Fibroblast of lung (primary cell): Measurements from ENCODE around the gene ARFRP1. TPM values are rescaled to one million over a fixed set of nuclear protein-coding genes. Genes with fewer than 3 reads are reported as not detected.

ENCODE experiments used
- DNase-seq, 2 donors: peaks; one replicate each; pipeline versions ENCODE4 v3.0.0 to v3.0.0-alpha.2; 2010; ENCODE audit warnings: low read depth in 2 of 2
- H2AFZ ChIP-seq: 2 replicates; pipeline ENCODE4 v1.5.1; 2012; ENCODE audit warnings: low read length, control low read depth, inconsistent platforms
- H3K27ac ChIP-seq: 2 replicates; pipeline ENCODE4 v1.5.1; 2011; ENCODE audit warnings: low read length, control low read depth; ENCODE audit not compliant: insufficient read depth
- H3K27me3 ChIP-seq: 2 replicates; pipeline ENCODE4 v1.5.1; 2011; ENCODE audit warnings: mild to moderate bottlenecking, low read length; ENCODE audit not compliant: control insufficient read depth, insufficient read depth
- H3K36me3 ChIP-seq: 2 replicates; pipeline ENCODE4 v1.5.1; 2011; ENCODE audit warnings: low read length; ENCODE audit not compliant: control insufficient read depth, insufficient read depth
- H3K4me1 ChIP-seq: 2 replicates; pipeline ENCODE4 v1.5.1; 2011; ENCODE audit warnings: low read length; ENCODE audit not compliant: control insufficient read depth, insufficient read depth; ENCODE audit errors: extremely low read depth
- H3K4me2 ChIP-seq: 2 replicates; pipeline ENCODE4 v1.5.1; 2011; ENCODE audit warnings: low read length, control low read depth; ENCODE audit not compliant: insufficient read depth; ENCODE audit errors: extremely low read depth
- H3K4me3 ChIP-seq, 4 experiments: fragments of 200-600 bp in 1 of 4; sonication (generic) in 1 of 4; replicated peaks in 1 of 4; 2 replicates each; pipeline ENCODE4 v1.5.1; 2011 to 2016; ENCODE audit warnings: low read length in 4 of 4, low read depth in 3 of 4, mild to moderate bottlenecking in 3 of 4, control low read depth in 2 of 4, inconsistent platforms in 1 of 4, mixed read lengths in 1 of 4; ENCODE audit not compliant: insufficient read depth in 1 of 4; ENCODE audit errors: control extremely low read depth in 1 of 4
- H3K79me2 ChIP-seq: 2 replicates; pipeline ENCODE4 v1.5.1; 2012; ENCODE audit warnings: mild to moderate bottlenecking, low read length, inconsistent platforms; ENCODE audit not compliant: control insufficient read depth, insufficient read depth
- H3K9ac ChIP-seq: 2 replicates; pipeline ENCODE4 v1.5.1; 2011; ENCODE audit warnings: mild to moderate bottlenecking, low read length, control low read depth; ENCODE audit not compliant: insufficient read depth
- H3K9me3 ChIP-seq: 2 replicates; pipeline ENCODE4 v1.5.1; 2012; ENCODE audit warnings: low read depth, low read length; ENCODE audit not compliant: control insufficient read depth, insufficient read depth
- H4K20me1 ChIP-seq: 2 replicates; pipeline ENCODE4 v1.5.1; 2011; ENCODE audit warnings: low read length; ENCODE audit not compliant: control insufficient read depth, insufficient read depth; ENCODE audit errors: extremely low read depth
- EZH2 ChIP-seq: IDR thresholded peaks from 2 replicates; pipeline ENCODE4 v1.5.1; 2012; ENCODE audit warnings: low read length, control low read depth, mild to moderate bottlenecking; ENCODE audit errors: missing control alignments
- polyA plus RNA-seq, 2 donors: library from polyadenylated mRNA; depleted of rRNA in 1 of 2; stranded (reverse) in 1 of 2; unstranded in 1 of 2; fragments of >200 nt; gene quantifications; 2 replicates each; pipeline ENCODE4 v1.2.1, GENCODE V29; 2011 to 2012; ENCODE audit warnings: missing spikeins in 1 of 2
- total RNA-seq: library from RNA; depleted of rRNA; stranded (reverse); fragments of >200 nt; gene quantifications from 2 replicates; pipeline ENCODE4 v1.2.1, GENCODE V29; 2014
- TF ChIP-seq, protein P1 (sequence below), 2 donors: IDR thresholded peaks in 1 of 2; conservative IDR thresholded peaks in 1 of 2; 1 replicate in 1 of 2; 2 replicates in 1 of 2; pipeline ENCODE4 v1.5.1; 2011 to 2012; ENCODE audit warnings: low read length in 2 of 2, control low read depth in 1 of 2, inconsistent platforms in 1 of 2, low read depth in 1 of 2, mild to moderate bottlenecking in 1 of 2

ARFRP1 gene
- total and polyA plus RNA-seq, 2 donors (not counting 1 experiment from before 2014, with no cell fraction given) = 34.6 to 35.0 TPM

DNA sequence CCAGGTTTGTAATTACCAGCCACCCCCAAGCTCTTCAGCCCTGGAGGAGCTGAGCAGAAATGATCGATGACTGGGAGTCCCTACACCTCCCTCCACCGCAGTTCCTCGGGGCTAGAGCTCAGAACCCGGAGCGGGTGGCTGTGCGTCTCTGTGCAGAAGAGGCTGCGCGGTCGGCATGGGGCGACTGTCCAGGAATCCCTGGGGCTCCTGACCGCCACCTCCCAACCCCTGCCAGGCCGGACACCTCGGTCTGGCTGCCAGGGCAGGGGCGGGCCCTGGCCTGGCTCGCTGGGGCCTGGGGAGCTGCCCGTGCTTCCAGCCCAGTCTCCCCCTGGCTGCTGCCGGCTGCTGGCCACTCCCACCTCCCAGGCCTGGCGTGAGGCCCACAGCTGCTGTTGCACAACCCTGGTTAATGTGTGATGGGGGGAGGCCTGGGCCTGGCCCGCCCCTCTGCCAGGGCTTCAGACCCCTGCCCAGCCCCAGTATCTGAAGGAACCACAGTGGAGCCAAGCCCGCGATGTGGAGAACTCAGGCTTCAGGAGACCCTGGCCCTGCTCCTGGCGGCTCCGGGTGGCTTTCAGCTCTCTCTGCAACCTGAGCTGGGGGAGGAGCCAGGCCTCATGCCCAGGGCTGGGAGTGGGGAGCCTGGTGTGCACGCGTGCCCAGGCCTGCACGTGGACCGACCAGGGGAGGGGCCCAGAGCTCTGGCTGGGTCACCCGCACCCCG, 33.0 kb upstream of the ARFRP1 start:
- peak overlapping the region; percentile 75 for H3K9ac ChIP-seq
- H3K4me3 ChIP-seq = peak overlapping the region; percentile 65 to 74 (median 68)
- H3K9me3 ChIP-seq = no peaks in the 10 kb centered on the region
- H3K27ac ChIP-seq = peak overlapping the region; percentile 72
- H3K36me3 ChIP-seq = peaks cover 18% of the 10 kb centered on the region
- H3K27me3 ChIP-seq = no peaks in the 10 kb centered on the region
- H2AFZ ChIP-seq = peak overlapping the region; percentile 23
- peaks cover 8% of the 10 kb centered on the region for H3K4me1 ChIP-seq
- H4K20me1 ChIP-seq = no peaks in the 10 kb centered on the region
- peak; percentile 84 to 95 for DNase-seq
- H3K4me2 ChIP-seq = peak overlapping the region; percentile 90
- H3K79me2 ChIP-seq = peaks cover 4% of the 10 kb centered on the region
- TF ChIP-seq, protein P1, sequence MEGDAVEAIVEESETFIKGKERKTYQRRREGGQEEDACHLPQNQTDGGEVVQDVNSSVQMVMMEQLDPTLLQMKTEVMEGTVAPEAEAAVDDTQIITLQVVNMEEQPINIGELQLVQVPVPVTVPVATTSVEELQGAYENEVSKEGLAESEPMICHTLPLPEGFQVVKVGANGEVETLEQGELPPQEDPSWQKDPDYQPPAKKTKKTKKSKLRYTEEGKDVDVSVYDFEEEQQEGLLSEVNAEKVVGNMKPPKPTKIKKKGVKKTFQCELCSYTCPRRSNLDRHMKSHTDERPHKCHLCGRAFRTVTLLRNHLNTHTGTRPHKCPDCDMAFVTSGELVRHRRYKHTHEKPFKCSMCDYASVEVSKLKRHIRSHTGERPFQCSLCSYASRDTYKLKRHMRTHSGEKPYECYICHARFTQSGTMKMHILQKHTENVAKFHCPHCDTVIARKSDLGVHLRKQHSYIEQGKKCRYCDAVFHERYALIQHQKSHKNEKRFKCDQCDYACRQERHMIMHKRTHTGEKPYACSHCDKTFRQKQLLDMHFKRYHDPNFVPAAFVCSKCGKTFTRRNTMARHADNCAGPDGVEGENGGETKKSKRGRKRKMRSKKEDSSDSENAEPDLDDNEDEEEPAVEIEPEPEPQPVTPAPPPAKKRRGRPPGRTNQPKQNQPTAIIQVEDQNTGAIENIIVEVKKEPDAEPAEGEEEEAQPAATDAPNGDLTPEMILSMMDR (conservative IDR thresholded peaks at IDR 0.05 in 1 of 2, IDR thresholded peaks at IDR 0.05 in 1 of 2; ENCODE audit: low read depth in 1 of 2, low read length in 2 of 2) = no peak
- TF ChIP-seq EZH2 = no peak

DNA sequence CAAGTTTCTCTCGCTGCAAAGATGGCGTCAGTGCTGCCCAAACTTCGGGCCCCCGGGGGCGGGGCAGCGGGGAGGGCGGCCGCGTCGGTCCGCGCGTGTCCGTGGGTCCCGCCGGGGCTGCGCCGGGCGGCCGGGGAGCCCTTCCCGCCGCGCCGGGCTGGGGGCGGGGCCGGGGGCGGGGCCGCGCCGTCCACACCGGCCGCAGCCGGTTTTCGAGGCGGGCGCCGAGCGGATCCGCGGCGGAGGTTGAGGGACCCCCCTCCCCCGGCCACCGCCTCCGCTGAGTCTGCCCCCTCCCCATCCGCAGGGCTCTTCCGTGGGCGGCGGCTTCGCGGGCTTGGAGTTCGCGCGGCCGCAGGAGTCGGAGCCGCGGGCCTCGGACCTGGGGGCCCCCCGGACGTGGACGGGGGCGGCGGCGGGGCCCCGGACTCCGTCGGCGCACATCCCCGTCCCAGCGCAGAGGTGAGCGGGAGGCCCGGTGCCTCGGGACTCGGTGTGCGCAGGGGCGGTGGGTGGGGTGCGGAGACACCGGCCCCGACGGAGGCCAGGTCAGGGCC, 32.4 kb upstream of the ARFRP1 start:
- TF ChIP-seq EZH2 = no peak
- TF ChIP-seq, protein P1 (conservative IDR thresholded peaks at IDR 0.05 in 1 of 2, IDR thresholded peaks at IDR 0.05 in 1 of 2; ENCODE audit: low read depth in 1 of 2, low read length in 2 of 2) = no peak
- peak overlapping the region; percentile 72 for H3K27ac ChIP-seq
- H3K9ac ChIP-seq = peak overlapping the region; percentile 75
- H3K4me1 ChIP-seq = peaks cover 8% of the 10 kb centered on the region
- peak overlapping the region; percentile 90 for H3K4me2 ChIP-seq
- H4K20me1 ChIP-seq = no peaks in the 10 kb centered on the region
- no peaks in the 10 kb centered on the region for H3K9me3 ChIP-seq
- peaks cover 4% of the 10 kb centered on the region for H3K79me2 ChIP-seq
- H3K27me3 ChIP-seq = no peaks in the 10 kb centered on the region
- DNase-seq = peak; percentile 25 to 37
- peaks cover 22% of the 10 kb centered on the region for H3K36me3 ChIP-seq
- H3K4me3 ChIP-seq = peak overlapping the region; percentile 65 to 74 (median 68)
- H2AFZ ChIP-seq = no peak overlapping the region

DNA sequence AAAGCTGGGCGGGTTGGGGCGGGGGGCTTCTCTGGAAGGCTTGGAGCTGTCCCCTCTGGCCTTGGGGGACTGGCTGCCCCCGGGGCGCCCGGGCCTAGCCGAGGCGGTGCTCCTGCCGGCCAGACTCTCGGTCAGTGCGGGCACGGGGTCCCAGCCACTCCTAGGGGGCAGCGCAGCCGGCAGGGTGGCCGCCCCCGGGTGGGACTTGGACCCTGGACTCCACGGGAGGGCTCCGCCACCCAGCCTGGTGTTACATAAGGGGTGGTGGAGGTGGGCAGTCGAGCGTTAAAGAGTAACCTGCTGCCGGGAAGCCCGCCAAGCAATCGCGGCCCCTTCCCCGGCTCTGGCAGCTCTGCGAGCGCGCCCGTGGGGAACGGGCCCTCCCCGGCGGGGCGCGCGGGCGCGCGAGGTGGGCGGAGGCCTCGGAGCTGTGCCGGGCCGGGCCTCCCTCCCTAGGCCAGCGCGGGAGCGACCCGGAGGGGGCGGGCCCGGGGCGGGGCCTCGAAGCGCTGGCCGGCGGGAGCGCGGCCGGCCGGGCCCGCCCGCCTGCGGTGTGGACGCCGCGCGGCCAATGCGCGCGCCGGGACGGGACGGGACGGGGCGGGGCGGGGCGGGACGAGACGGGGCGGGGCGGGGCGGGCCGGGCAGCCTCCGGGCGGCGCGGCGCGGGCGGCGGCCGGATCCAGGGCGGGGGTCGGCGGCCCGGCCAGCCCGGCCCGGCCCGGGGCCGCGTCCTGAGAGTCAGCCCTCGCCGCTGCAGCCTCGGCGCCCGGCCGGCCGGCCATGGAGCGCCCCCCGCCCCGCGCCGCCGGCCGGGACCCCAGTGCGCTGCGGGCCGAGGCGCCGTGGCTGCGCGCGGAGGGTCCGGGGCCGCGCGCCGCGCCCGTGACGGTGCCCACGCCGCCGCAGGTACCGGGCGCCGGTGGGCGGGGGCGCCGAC, 31.6 kb upstream of the ARFRP1 start, which contains the start of gene SLC2A4RG:
TSS of gene SLC2A4RG (plus strand) at position 647 of the 940 bp plus-strand sequence. CDS start at position 784, 137 bp downstream.
- Histone ChIP-seq H3K4me3 (peak within 1 kb of the TSS; percentile 65 to 74 (median 68)), H3K4me1 (peaks cover 8% of the 10 kb centered on the region), H3K79me2 (peaks cover 4% of the 10 kb centered on the region), H3K27ac (peak within 1 kb of the TSS; percentile 72), H3K9me3 (no peaks in the 10 kb centered on the region), H3K36me3 (peaks cover 22% of the 10 kb centered on the region), H3K27me3 (no peaks in the 10 kb centered on the region), H3K4me2 (peak within 1 kb of the TSS; percentile 90), H3K9ac (peak within 1 kb of the TSS; percentile 75), H4K20me1 (no peaks in the 10 kb centered on the region), H2AFZ (no peak within 1 kb of the TSS)
- TF ChIP-seq EZH2 = no peak
- TF ChIP-seq, protein P1 (conservative IDR thresholded peaks at IDR 0.05 in 1 of 2, IDR thresholded peaks at IDR 0.05 in 1 of 2; ENCODE audit: low read depth in 1 of 2, low read length in 2 of 2) = no peak
- peak; percentile 63 to 72 for DNase-seq
